HG03039 (cell line): ENCODE results near the gene PET100.

ENCODE experiments used
- ATAC-seq: cut with Tn5 transposase; IDR thresholded peaks from one replicate; pipeline ENCODE4 v1.9.1; 2021; ENCODE audit warnings: mild to moderate bottlenecking, moderate library complexity; ENCODE audit not compliant: unreplicated experiment

PET100 gene

GRCh38 chr19:7647156-7647555, 17.6 kb downstream of the PET100 start:
- no peak for ATAC-seq

DNA sequence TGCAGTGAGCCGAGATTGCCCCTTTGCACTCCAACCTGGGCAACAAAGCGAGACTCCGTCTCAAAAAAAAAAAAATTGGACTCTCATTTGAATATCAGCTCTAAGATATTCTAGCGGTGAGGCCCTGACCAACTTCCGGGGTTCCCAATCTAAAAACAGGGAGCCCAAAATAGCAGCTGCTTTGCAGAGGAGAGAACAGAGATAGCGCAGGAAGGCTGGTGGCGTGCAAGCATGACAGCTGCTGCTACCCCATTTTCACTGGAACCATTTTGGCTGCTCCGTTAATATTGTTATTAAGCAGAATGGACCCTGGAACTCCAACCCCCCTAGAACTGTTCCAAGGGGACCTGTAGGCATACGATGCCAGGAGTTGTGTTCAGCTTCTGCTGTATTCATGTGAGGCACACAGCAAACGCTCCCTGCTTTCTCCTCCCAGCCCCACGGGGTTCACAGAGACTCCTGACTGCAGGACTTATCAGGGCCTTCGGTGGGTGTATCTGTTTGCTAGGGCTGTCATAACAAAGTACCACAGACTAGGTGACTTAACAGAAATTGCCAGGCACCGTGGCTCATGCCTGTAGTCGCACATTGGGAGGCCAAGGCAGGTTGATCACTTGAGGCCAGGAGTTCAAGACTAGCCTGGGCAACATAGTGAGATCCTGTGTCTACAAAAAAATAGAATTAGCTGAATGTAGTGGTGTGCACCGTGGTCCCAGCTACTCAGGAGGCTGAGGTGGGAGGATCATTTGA, 18.8 kb downstream of the PET100 start:
- no peak for ATAC-seq

DNA sequence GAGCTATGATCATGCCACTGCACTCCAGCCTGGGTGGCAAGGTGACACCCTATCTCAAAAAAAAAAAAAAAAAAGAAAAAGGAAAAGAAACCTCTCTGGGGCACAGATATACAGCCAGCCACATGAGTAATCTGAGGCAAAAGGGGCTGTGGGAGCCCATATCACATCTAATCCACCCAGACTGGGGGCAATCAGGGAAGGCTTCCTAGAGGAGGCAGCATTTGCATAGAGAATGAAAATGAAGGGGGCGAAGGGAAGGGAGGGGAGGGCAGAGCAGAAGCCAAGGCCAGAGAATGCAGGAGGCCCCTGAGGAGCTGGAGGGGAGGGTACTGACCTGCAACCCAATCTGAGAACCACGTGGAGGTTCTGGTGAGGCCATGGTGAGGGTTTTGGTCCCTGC, 20.6 kb downstream of the PET100 start:
- no peak for ATAC-seq

DNA sequence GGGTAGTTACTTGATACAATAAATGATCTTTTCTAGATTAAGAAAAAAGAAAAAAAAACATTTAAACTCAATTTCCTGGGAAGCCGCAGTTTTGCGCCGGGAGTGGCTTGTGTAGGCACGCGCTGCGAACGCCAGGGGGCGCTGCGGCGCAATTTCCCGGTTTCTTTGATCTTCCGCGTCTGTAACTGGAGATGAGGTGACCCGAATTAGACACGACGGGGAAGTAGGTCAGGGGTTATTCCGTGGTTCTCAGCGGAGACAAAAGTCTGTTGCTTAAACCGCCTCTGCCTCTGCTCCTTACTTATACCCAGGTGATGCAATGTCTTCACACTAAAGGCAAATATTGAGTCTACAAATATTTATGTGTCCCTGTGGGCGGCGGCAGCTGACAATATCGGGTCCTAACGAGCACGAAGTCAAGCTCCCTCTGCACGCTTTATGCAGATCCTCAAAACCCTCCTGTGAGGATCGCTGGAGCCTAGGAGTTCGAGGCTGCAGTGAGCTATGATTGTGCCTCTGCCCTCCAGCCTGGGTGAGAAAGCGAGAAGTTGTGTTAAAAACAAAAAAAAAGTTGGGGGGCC, 22.6 kb downstream of the PET100 start:
- no peak for ATAC-seq

GRCh38 chr19:7654401-7654800, 24.8 kb downstream of the PET100 start:
- no peak for ATAC-seq

DNA sequence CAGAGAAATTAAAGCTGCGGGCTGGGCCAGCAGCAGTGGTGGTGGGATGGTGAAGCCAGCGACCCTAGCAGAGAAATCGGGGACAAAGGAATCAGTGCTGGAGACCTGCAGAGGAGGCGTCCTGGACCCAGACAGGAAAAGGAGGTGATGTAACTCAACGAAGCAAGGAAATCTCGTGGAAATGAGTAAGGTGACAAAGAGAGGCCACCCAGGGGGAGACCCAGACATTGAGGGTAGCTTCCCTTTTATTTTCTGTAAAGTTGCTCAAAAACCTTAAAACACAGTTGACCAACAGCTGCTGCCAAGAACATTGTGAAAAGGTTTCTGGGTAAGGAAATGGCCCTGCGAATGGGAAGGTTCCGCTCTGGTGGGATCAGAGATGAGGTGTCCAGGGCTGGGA, 26.0 kb downstream of the PET100 start:
- no peak for ATAC-seq

DNA sequence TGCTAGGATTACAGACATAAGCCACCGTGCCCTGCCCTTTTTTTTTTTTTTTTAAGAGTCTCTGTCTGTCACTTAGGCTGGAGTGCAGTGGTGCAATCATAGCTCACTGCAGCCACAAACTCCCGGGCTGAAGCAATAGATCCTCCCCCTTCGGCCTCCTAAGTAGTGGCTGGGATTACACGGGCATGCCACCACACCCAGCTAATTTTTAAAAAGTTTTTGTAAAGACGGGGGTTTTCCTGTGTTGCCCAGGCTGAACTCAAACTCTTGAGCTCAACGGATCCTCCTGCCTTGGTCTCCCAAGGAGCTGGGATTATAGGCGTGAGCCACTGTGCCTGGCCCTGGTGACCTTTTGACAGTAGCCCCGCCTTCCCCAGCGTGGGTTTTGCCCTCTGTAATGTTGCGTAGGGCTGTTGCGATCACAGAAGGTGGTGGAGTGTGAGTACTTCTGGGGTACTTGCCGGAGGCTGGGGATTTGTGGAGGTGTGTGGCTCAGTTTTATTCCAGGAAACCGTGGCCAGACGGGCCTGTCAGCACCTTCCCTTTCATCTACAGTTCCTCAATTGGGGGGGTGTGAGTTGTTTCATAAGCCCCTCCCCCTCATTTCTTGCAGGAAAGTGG, 27.6 kb downstream of the PET100 start:
- ATAC-seq = no peak

DNA sequence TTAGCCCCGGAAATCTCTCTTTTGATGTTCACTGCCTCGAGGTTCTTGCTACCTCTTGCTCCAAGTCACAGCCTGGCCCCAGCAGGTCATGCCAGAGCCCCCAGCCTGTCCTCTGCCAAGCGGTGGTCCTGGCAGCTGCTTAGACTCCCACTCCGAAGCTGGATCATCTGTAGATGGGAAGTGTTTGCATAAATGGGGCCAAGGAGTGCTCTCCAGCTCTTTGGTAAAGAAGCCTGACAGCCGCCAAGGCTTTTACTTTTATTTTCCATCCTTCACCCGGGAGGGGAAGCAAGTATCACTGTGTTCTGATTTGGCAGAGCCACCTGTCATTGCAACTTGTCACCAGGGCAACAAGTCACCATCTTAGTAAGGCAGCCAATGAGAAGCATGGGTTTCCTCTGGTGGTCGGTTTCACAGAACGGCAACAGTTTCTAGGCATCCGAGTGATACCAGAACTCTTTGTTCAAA, 28.7 kb downstream of the PET100 start:
- ATAC-seq = no peak

DNA sequence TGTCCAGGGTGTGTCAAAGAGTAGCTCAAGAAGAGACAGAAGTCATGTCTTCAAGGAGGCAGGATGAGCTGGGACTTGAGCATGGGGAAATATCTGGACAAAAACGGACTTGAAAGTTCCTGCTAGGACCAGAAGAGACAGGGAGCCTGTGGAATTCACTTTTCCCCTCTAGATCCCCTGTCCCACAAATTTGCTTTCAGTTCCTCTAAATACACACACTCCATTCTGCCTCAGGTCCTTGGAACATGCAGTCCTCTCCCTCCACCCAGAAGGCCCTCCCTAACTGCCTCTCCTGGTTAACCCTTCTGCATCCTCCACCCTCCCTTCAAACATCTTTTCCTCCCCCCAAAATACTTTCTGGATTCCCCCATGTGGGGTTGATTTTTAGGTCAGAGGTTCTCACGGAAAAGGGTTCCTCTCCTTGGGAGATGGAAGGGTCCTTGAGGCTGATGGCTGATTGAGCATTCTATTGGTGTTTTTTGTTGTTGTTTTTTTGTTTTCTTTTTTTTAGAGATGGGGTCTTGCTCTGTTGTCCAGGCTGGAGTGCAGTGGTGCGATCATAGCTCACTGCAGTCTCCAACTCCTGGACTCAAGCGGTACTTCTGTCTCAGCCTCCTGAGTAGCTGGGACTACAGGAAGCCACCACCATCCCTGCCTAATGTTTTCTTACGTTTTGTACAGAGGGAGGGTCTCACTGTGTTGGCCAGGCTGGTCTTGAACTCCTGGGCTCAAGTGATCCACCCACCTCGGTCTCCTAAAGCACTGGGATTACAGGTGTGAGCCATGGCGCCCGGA, 32.3 kb downstream of the PET100 start:
- ATAC-seq = no peak

- ATAC-seq = no peak
These were observed 33.1 kb downstream of the PET100 start for GRCh38 chr19:7662657-7663056.

GRCh38 chr19:7663706-7664105, 34.1 kb downstream of the PET100 start:
- no peak for ATAC-seq

GRCh38 chr19:7665076-7665475, 35.5 kb downstream of the PET100 start:
- no peak for ATAC-seq

DNA sequence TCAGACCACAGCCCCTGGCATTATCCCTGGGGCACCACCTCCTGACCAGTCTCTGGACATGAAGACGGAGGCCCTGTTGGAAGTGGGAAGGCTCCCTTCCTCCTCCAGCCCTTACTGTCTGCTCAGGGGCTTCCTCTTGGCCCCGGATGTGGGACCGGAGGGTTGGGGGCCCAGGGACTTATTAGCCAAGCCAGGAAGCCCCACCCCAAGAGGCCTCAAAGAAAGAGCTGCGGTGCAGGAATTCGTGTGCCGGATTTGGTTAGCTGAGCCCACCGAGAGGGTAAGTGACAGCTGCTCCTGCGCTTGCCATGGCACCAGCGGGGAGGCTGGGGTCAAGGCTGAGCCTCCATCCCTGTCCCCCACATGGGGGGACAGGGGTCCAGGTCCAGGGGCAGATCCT, 39.2 kb downstream of the PET100 start, which contains the start of gene RETN:
Gene RETN (plus strand): TSS at position 208 of the 400 bp plus-strand sequence. CDS start 278 bp downstream, outside the sequence.
- no peak for ATAC-seq

DNA sequence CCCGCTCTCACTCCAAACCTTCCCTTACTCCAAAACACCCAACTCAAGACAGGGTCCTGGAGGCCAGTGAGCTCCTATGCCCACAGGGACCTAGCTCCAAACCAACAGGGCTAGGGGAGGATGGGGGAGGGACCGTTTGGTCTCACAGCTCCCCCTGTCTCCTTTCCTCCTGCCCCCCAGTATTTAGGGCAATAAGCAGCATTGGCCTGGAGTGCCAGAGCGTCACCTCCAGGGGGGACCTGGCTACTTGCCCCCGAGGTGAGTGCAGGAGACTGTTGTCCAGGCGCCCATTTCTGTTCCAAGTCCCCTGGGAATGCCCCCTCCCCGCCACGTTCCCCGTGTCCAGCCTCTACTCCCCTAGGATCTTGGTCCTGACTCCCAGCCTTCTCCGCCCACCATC, 40.0 kb downstream of the PET100 start:
- ATAC-seq = no peak

GRCh38 chr19:7670150-7670783, 40.7 kb downstream of the PET100 start:
- ATAC-seq = no peak

DNA sequence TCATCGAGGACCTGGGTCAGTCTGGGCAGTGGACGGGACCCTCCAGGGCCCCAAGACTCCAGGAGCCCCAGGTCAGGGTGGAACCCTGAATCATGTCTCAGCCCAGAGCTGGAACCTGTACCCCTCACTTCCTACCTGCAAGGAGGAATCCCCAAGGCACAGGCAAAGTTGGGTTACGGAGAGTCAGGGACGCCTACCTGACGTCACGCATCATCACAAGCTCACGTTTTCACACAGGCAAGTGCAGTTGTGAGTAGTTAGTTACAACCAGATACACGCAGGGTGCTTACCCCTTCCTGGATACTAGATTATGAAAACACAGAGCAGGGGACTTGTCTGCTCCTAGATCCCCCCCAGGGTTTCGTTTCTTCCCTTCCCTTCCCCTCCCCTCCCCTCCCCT, 41.2 kb downstream of the PET100 start:
- ATAC-seq = no peak

GRCh38 chr19:7672522-7672921, 42.9 kb downstream of the PET100 start:
- ATAC-seq = no peak

- no peak for ATAC-seq
These were observed 44.7 kb downstream of the PET100 start for GRCh38 chr19:7674010-7675005.

GRCh38 chr19:7676376-7676775, 46.8 kb downstream of the PET100 start:
- no peak for ATAC-seq

DNA sequence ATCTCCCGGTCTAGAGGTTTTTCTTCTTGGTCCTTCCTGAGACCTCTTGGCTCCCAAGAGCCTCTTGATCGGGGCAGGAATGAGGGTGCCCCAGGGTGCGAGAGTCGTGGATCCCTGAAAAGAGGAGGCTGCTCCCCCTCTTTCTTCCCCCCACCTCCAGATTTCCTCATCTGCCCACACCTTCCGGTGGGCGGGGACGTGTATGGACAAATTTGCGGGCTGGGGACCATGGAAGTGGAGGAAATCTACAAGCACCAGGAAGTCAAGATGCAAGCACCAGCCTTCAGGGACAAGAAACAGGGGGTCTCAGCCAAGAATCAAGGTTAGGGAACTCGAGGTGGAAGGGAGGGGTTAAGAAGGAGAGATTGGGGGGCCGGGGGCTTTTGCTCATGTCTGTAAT, 47.3 kb downstream of the PET100 start, which contains the start of gene MCEMP1:
Gene MCEMP1 (plus strand): TSS at position 237 of the 400 bp plus-strand sequence. CDS start 31 bp downstream, at position 268.
- no peak for ATAC-seq
